ENCODE results near the gene PIGR. TPM values are rescaled to one million over a fixed set of nuclear protein-coding genes. Genes with fewer than 3 reads are reported as not detected.
A peak's percentile ranks its signal among the peaks of the same experiment; 100 is the strongest.

Gene PIGR
- total and polyA plus RNA-seq, 9 of the 15 experiments (the other 6 are each of a cell fraction or from before 2014, with no cell fraction given), result 0.01 to 1.5 (median 0.03) TPM; not detected in 4

DNA sequence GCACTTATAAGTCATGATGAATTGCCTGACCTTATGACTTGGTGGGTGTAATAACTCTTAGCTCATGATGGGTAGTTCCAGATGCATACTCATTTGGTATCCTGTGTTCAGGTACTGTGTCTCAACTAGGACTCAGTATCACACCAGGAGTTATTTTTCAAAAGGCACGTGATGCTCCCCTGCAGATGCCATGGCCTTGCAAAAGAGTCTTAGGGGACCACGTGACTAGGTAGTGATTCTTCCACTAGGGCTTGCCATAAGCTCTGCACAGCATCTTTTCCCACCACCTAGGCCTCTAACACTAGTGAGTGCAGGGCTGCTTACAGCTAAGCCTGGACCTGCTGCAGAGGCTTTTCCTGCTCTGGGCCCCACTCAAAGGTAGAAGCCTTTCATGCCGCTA is 27.9 kb upstream of the PIGR start:
- H3K4me3 ChIP-seq, result no peak overlapping the region
- DNase-seq (ENCODE audit: extremely low read depth in 1 of 4, low spot score in 3 of 4) (no peak), FAIRE-seq (no peak), ATAC-seq (no peak)
- no peaks in the 10 kb centered on the region for H3K79me2 ChIP-seq (ENCODE audit: control insufficient read depth, insufficient read depth, low read length)
- intact Hi-C loops (cut with micrococcal nuclease) (loop anchor here (10.0 kb wide), 1 partner anchor 479 kb away; no protein-coding TSS in a partner anchor), in situ Hi-C loops (cut with MboI) (no loop called here)
- no peak overlapping the region for H3K27ac ChIP-seq (ENCODE audit: extremely low read depth, low read depth, low read length)
- H3K4me1 ChIP-seq (replicated peaks in 1 of 2; ENCODE audit: control insufficient read depth in 2 of 2, insufficient read depth in 2 of 2, low read length in 2 of 2), result no peaks in the 10 kb centered on the region; a peak in 1 of 5 replicates
- no peaks in the 10 kb centered on the region for H3K36me3 ChIP-seq (ENCODE audit: control insufficient read depth, insufficient read depth, low read length)
- H3K4me2 ChIP-seq (ENCODE audit: insufficient read depth, low read length), result no peak overlapping the region
- no peaks in the 10 kb centered on the region for H3K9me1 ChIP-seq (ENCODE audit: control insufficient read depth, insufficient read depth, low read length)
- no peaks in the 10 kb centered on the region for H3K9me3 ChIP-seq (replicated peaks; ENCODE audit: control insufficient read depth, insufficient read depth, low read depth, low read length)
- H4K20me1 ChIP-seq (replicated peaks; ENCODE audit: control insufficient read depth, insufficient read depth, low read length), result no peaks in the 10 kb centered on the region
- ChIA-PET CTCF (ENCODE audit: low intra/inter-chr PET ratio) (interaction anchor here (0.9 kb wide), 1 partner anchor 39 kb away, joined by 3 read pairs; no protein-coding TSS in a partner anchor), POLR2A (interaction anchor here (0.5 to 2.1 kb wide), 4 partner anchors 9 to 496 kb away, joined by 3 to 6 read pairs (median 4); no protein-coding TSS in a partner anchor)
- BruUV-seq (replicated peaks), result no TSS peak
- no peak overlapping the region for H3K9ac ChIP-seq (ENCODE audit: insufficient read depth in 1 of 2, low read depth in 2 of 2, low read length in 2 of 2)
- no peak overlapping the region for H2AFZ ChIP-seq (ENCODE audit: low read depth, low read length)
- 14% methylated on average over 3 of the region's 3 CpGs for WGBS (ENCODE audit: insufficient coverage, low coverage, missing lambda C conversion rate)
- peaks cover 5 to 16% of the 10 kb centered on the region in 2 experiments; a peak in 4 of 5 replicates for H3K27me3 ChIP-seq (ENCODE audit: control insufficient read depth in 2 of 2, insufficient read depth in 2 of 2, low read length in 2 of 2)
- TF ChIP-seq RAD51 (IDR thresholded peaks at IDR 0.05; ENCODE audit: borderline replicate concordance, low read depth), result peak; percentile 77
- peak; percentile 69 for TF ChIP-seq USF1 (CRISPR knock-in tag; IDR thresholded peaks at IDR 0.05)
- TF ChIP-seq USF2 (CRISPR knock-in tag; IDR thresholded peaks at IDR 0.05), result peak; percentile 55
- TF ChIP-seq, protein P1, sequence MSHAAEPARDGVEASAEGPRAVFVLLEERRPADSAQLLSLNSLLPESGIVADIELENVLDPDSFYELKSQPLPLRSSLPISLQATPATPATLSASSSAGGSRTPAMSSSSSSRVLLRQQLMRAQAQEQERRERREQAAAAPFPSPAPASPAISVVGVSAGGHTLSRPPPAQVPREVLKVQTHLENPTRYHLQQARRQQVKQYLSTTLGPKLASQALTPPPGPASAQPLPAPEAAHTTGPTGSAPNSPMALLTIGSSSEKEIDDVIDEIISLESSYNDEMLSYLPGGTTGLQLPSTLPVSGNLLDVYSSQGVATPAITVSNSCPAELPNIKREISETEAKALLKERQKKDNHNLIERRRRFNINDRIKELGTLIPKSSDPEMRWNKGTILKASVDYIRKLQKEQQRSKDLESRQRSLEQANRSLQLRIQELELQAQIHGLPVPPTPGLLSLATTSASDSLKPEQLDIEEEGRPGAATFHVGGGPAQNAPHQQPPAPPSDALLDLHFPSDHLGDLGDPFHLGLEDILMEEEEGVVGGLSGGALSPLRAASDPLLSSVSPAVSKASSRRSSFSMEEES (CRISPR knock-in tag; IDR thresholded peaks at IDR 0.05), result peak; percentile 81
- peak; percentile 39; the same call in 1 of the 2 replicates for TF ChIP-seq TOE1 (IDR thresholded peaks at IDR 0.05; ENCODE audit: borderline replicate concordance)
- no peak for TF ChIP-seq TOE1 (CRISPR knock-in tag; IDR thresholded peaks at IDR 0.05; ENCODE audit: borderline replicate concordance, low read depth)
- no peak for TF ChIP-seq LEF1 (IDR thresholded peaks at IDR 0.05)
- no peak for TF ChIP-seq HLTF (IDR thresholded peaks at IDR 0.05)
